Activated T-cell treated with anti-CD3 and anti-CD28 coated beads, Interleukin-2, amount 50 U/mL, for 24 hours (primary cell): ENCODE data around the gene UMOD.

Source experiments
- DNase-seq: peaks from one replicate; pipeline ENCODE4 v3.0.0-alpha.2; 2020
- H3K27ac Mint-ChIP-seq: 2 replicates; pipeline ENCODE4 v1.8.0; 2020; ENCODE audit warnings: mild to moderate bottlenecking, mixed read lengths
- H3K27me3 Mint-ChIP-seq: 2 replicates; pipeline ENCODE4 v1.8.0; 2020; ENCODE audit warnings: mixed read lengths
- H3K36me3 Mint-ChIP-seq: 2 replicates; pipeline ENCODE4 v1.8.0; 2020; ENCODE audit warnings: low read depth, mixed read lengths
- H3K4me1 Mint-ChIP-seq: 2 replicates; pipeline ENCODE4 v1.8.0; 2020; ENCODE audit warnings: low read depth, mixed read lengths
- H3K4me3 Mint-ChIP-seq: 2 replicates; pipeline ENCODE4 v1.8.0; 2020; ENCODE audit warnings: mild to moderate bottlenecking, moderate library complexity, mixed read lengths
- H3K9me3 Mint-ChIP-seq: 2 replicates; pipeline ENCODE4 v1.8.0; 2020; ENCODE audit warnings: mixed read lengths

The UMOD gene

GRCh38 chr16:20347666-20348364, 4.7 kb downstream of the UMOD start:
- Mint-ChIP-seq H3K4me3 (no peak overlapping the region), H3K36me3 (no peaks in the 10 kb centered on the region), H3K4me1 (no peaks in the 10 kb centered on the region), H3K27ac (no peak overlapping the region), H3K27me3 (peaks cover 3% of the 10 kb centered on the region), H3K9me3 (no peaks in the 10 kb centered on the region)
- DNase-seq = no peak

- no peak for DNase-seq
- H3K4me1 Mint-ChIP-seq = no peaks in the 10 kb centered on the region
- no peak overlapping the region for H3K27ac Mint-ChIP-seq
- H3K36me3 Mint-ChIP-seq = no peaks in the 10 kb centered on the region
- no peaks in the 10 kb centered on the region for H3K9me3 Mint-ChIP-seq
- no peaks in the 10 kb centered on the region for H3K27me3 Mint-ChIP-seq
- no peak overlapping the region for H3K4me3 Mint-ChIP-seq
Observed at GRCh38 chr16:20344611-20345010, 7.9 kb downstream of the UMOD start.

GRCh38 chr16:20339744-20340143, 12.8 kb downstream of the UMOD start:
- DNase-seq = no peak
- Mint-ChIP-seq H3K36me3 (no peaks in the 10 kb centered on the region), H3K9me3 (no peaks in the 10 kb centered on the region), H3K27ac (no peak overlapping the region), H3K27me3 (peaks cover 9% of the 10 kb centered on the region), H3K4me1 (no peaks in the 10 kb centered on the region), H3K4me3 (no peak overlapping the region)

DNA sequence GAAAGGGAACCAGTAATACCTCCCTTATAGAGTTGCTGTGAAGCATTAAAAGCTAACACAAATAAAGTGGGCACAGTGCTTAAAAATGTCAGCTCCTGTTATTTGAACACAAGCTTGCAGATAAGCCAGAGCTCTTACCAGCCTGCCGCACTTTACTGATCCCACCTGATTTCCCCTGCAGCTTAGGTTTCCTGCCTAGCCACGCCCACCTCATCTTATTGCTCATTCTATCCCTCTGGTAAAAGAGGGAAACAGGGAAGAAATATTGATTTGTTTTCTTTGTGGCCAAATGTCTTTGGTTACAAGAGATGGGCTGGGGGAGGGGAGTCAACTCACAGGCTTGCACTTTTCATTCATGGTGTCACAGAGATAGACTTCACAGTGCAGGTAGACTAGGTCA, 15.6 kb downstream of the UMOD start:
- Mint-ChIP-seq H3K9me3 (no peaks in the 10 kb centered on the region), H3K36me3 (no peaks in the 10 kb centered on the region), H3K27ac (no peak overlapping the region), H3K27me3 (peaks cover 9% of the 10 kb centered on the region), H3K4me3 (no peak overlapping the region), H3K4me1 (no peaks in the 10 kb centered on the region)
- DNase-seq = no peak

- Mint-ChIP-seq H3K27ac (no peak overlapping the region), H3K27me3 (peaks cover 9% of the 10 kb centered on the region), H3K4me3 (no peak overlapping the region)
Observed at GRCh38 chr16:20334396-20334795, 18.1 kb downstream of the UMOD start.

DNA sequence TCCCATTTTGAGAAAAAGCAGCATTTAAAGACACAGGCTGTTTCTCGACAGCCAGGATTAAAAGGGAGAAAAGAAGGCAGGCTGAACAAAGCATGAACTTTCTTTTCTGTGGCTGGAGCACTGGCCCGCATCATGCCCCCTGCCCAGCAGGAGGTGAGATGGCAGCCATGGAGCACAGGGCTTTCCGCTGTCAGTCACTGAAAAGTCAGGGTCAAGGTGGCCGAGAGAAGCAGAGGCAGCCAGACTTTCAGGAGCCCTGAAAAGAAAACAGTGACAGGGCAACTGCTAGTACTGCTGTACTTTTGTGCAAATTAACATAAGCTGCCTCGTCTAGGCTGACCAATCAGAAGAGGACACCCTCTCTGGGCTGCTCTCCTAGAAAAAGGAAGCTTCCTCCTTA, 19.4 kb downstream of the UMOD start:
- H3K4me3 Mint-ChIP-seq = no peak overlapping the region
- no peaks in the 10 kb centered on the region for H3K9me3 Mint-ChIP-seq
- no peak overlapping the region for H3K27ac Mint-ChIP-seq
- H3K36me3 Mint-ChIP-seq = no peaks in the 10 kb centered on the region
- DNase-seq = no peak
- H3K27me3 Mint-ChIP-seq = peaks cover 8% of the 10 kb centered on the region
- H3K4me1 Mint-ChIP-seq = no peaks in the 10 kb centered on the region

More at GRCh38 chr16:20334396-20334795, 18.1 kb downstream of the UMOD start:
- no peak for DNase-seq
- H3K4me1 Mint-ChIP-seq = no peaks in the 10 kb centered on the region
- H3K36me3 Mint-ChIP-seq = no peaks in the 10 kb centered on the region
- H3K9me3 Mint-ChIP-seq = no peaks in the 10 kb centered on the region

GRCh38 chr16:20332411-20332810, 20.1 kb downstream of the UMOD start:
- no peak overlapping the region for H3K27ac Mint-ChIP-seq
- H3K27me3 Mint-ChIP-seq = peaks cover 3% of the 10 kb centered on the region
- H3K36me3 Mint-ChIP-seq = no peaks in the 10 kb centered on the region
- H3K4me3 Mint-ChIP-seq = no peak overlapping the region
- H3K9me3 Mint-ChIP-seq = no peaks in the 10 kb centered on the region
- H3K4me1 Mint-ChIP-seq = no peaks in the 10 kb centered on the region
- no peak for DNase-seq

DNA sequence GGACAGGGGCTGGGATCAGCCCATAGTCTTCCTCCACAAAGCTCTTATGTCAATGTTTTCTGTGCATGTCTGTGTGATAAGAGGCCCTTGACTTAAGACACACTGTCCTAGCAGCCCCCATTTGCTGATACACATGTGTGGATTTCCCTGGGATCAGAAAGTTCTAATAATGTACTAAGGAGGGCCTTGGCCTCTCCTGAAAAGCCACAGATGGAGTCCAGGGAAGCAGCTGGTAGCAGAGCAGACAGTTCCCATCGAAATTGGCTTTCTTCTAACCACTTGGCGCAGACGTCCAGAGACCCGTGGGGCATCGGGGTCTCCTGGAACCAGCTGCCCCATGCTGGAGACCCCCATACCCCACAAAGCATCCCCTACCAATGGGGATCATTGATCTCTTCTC, 20.9 kb downstream of the UMOD start:
- Mint-ChIP-seq H3K27ac (no peak overlapping the region), H3K4me1 (no peaks in the 10 kb centered on the region), H3K27me3 (no peaks in the 10 kb centered on the region), H3K9me3 (no peaks in the 10 kb centered on the region), H3K36me3 (no peaks in the 10 kb centered on the region), H3K4me3 (no peak overlapping the region)
- DNase-seq = no peak

- no peaks in the 10 kb centered on the region for H3K27me3 Mint-ChIP-seq
- no peaks in the 10 kb centered on the region for H3K36me3 Mint-ChIP-seq
- H3K4me3 Mint-ChIP-seq = no peak overlapping the region
- no peaks in the 10 kb centered on the region for H3K9me3 Mint-ChIP-seq
- no peak for DNase-seq
- H3K27ac Mint-ChIP-seq = no peak overlapping the region
- no peaks in the 10 kb centered on the region for H3K4me1 Mint-ChIP-seq
Observed at GRCh38 chr16:20329392-20330138, 22.9 kb downstream of the UMOD start.

GRCh38 chr16:20327444-20328041, 25.0 kb downstream of the UMOD start, which contains the start of gene GP2:
GP2 (minus strand) TSS chr16:20327513; CDS start chr16:20326431, 1,082 bp downstream.
- Mint-ChIP-seq H3K27ac (no peak within 1 kb of the TSS), H3K4me1 (no peaks in the 10 kb centered on the region), H3K4me3 (no peak within 1 kb of the TSS), H3K9me3 (no peaks in the 10 kb centered on the region), H3K27me3 (no peaks in the 10 kb centered on the region), H3K36me3 (no peaks in the 10 kb centered on the region)
- DNase-seq = no peak

GRCh38 chr16:20326321-20326720, 26.2 kb downstream of the UMOD start:
- Mint-ChIP-seq H3K27ac (no peak overlapping the region), H3K4me1 (no peaks in the 10 kb centered on the region), H3K9me3 (no peaks in the 10 kb centered on the region), H3K27me3 (no peaks in the 10 kb centered on the region), H3K4me3 (no peak overlapping the region), H3K36me3 (no peaks in the 10 kb centered on the region)
- no peak for DNase-seq

GRCh38 chr16:20325005-20325404, 27.5 kb downstream of the UMOD start:
- Mint-ChIP-seq H3K36me3 (no peaks in the 10 kb centered on the region), H3K4me3 (no peak overlapping the region), H3K9me3 (no peaks in the 10 kb centered on the region), H3K4me1 (no peaks in the 10 kb centered on the region), H3K27ac (no peak overlapping the region), H3K27me3 (no peaks in the 10 kb centered on the region)
- DNase-seq = no peak

GRCh38 chr16:20323591-20324117, 28.9 kb downstream of the UMOD start:
- no peaks in the 10 kb centered on the region for H3K9me3 Mint-ChIP-seq
- no peaks in the 10 kb centered on the region for H3K36me3 Mint-ChIP-seq
- H3K4me3 Mint-ChIP-seq = no peak overlapping the region
- H3K4me1 Mint-ChIP-seq = no peaks in the 10 kb centered on the region
- no peak overlapping the region for H3K27ac Mint-ChIP-seq
- no peak for DNase-seq
- H3K27me3 Mint-ChIP-seq = no peaks in the 10 kb centered on the region

GRCh38 chr16:20322696-20323095, 29.8 kb downstream of the UMOD start:
- H3K9me3 Mint-ChIP-seq = no peaks in the 10 kb centered on the region
- no peaks in the 10 kb centered on the region for H3K27me3 Mint-ChIP-seq
- H3K27ac Mint-ChIP-seq = no peak overlapping the region
- H3K4me1 Mint-ChIP-seq = no peaks in the 10 kb centered on the region
- H3K4me3 Mint-ChIP-seq = no peak overlapping the region
- no peaks in the 10 kb centered on the region for H3K36me3 Mint-ChIP-seq
- no peak for DNase-seq

DNA sequence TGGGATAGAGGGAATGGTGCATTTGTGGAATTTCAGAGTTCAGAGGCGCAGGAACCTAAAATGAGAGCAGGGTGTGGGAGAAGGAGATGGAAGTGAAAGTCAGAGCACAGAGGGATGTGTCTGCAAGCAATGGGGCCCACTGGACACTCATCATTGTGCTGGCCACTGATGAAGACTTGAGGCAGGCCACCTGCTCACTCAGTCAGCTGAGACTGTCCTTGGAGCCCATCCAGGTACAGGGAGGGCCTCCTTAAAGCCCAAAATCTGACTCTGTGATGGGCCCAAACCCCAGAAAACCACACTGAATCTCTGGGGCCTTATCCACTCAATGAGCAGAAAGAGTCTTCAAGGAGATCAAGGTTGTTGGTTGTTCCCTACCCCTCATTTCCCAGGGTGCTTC, 30.8 kb downstream of the UMOD start:
- Mint-ChIP-seq H3K36me3 (no peaks in the 10 kb centered on the region), H3K27ac (no peak overlapping the region), H3K4me1 (no peaks in the 10 kb centered on the region), H3K27me3 (no peaks in the 10 kb centered on the region), H3K4me3 (no peak overlapping the region), H3K9me3 (no peaks in the 10 kb centered on the region)
- no peak for DNase-seq
